Forelimb muscle (tissue), 1 donor: ENCODE measurements around the gene KERA. TPM values are rescaled to one million over a fixed set of nuclear protein-coding genes. Genes with fewer than 3 reads are reported as not detected.

Experiments used
- DNase-seq: peaks from one replicate; pipeline ENCODE4 v3.0.0-alpha.2; 2013; ENCODE audit warnings: low read depth
- polyA plus RNA-seq: library from polyadenylated mRNA; unstranded; fragments of 120-200 nt; gene quantifications from one replicate; pipeline ENCODE4 v1.2.1, GENCODE V29; 2013; ENCODE audit not compliant: insufficient read length

Gene KERA
- polyA plus RNA-seq, 1 donor = 38.1 TPM

DNA sequence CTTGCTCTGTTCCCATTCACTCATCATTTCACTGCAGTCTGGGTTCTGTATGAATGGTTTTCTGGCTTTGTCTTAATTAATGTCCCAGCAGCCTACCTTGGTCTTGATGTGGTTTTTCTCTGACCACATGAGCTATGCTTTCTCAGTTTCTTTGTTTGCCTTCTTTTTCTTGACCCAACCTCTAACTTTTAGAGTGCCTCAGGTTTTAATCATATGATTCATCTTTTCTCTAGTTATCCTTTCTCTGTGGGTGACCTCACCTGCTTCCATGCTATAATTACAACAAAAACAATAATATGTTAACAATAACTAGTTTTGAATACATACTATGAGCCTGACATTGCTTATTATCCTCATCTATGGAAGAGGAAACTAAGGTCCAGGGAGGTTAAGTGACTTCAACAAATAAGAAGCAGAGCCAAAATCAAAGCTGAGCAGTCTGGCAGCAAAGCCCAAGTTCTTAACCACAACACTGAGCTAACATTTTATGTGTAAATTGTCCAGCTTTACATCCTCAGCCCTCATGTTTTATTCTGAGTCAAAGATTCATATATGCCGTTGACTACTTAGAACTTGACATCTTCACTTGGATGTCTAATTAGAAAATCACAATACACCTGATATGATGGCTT, 48.4 kb downstream of the KERA start:
- DNase-seq = no peak

DNA sequence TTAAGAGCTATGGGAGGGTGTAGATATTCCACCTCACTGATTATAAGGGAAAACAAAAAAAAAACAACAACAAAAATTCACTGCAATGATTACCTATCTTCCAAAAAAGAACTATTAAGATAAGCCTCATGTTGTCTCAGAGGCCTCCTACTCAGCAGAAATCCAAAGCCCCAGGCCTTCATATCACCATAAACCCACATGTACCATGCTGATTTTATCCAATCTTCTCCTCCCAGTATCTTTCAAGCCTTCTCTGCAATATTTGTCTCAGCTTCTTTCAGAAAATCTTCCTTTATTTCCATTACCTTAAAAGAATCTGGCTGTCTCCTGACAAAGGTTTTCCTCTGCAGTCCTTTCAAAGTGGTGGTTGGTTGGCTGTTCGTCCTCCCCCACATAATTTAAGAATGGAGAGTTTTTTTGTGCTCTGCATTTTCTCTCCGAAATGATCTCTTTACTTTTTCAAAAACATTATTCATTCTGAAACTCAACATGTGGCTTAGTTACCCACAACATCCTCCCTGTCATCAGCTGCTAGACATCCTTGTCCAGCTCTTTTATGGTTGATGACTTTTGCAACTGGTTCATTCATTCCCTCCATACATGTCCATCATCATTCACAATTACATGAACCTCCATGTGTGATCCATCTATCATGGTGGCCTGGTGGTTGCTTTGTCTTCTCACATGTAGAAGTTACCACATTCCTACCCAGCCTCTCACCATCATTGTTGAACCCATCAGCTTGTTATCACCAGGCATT, 50.1 kb downstream of the KERA start:
- no peak for DNase-seq

DNA sequence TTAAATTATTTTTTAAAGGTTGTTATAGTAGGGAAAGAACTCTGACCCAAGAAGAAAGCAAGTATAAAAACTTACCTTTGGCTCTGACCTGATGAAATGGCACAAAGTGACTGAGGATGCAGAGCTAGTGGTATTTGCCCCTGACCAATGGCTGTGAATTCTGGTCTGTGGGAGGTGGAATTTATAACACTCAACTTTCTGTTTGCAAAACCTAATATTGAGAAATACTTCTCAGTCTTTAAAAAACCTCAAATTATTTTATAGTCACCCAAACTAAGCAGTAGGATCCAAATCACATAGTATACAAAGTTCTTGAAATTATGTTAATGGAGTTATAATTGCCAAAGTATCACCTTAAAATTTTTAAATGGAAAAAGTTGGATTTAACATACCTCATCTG, 53.0 kb downstream of the KERA start, which contains the start of gene EPYC:
EPYC (minus strand) TSS at position 101 of the 400 bp plus-strand sequence. CDS start 2,407 bp downstream, outside the sequence.
- DNase-seq = no peak

DNA sequence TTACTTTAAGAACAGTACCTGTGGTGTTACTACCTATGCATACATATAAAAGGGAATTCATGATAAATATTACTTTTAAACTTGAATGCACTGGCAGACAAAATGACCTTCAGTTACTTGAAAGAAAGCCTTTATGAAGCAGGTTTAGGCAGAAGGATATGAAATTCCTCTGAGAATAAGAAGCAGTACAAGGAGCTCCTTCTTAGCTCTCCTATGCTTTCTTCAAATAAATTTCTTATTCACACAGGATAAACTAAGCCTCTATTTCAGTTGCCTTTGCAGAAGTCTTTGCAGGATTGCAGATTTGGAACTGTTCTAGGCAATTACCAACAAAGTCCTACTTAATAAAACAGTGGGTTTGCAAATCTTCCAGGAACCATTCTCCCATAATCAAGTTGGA, 54.1 kb downstream of the KERA start:
- DNase-seq = no peak

DNA sequence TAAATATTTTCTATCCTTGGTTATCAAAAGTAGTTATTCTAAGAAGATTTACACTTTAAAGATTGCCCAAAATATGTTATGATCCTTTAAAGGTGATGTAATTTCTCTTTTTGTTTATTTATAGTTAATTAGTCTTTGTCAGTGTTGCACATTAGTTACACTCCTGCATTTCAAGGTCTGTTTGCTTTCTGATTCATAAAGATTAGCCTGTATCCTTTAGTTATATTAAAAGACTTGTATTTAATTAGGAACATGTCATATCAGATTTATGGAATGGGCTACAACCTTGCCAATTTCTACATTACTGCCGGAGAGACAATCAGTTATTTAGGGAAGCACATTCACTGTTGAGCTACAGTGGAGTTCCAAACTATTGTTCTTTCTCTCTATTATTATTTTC, 56.5 kb downstream of the KERA start:
- no peak for DNase-seq

Other genes with a start within 250 kb of the KERA start
- not detected for gene CCER1, start 102.8 kb downstream of the KERA start, polyA plus RNA-seq
- gene EPYC, start 53.1 kb downstream of the KERA start, polyA plus RNA-seq = not detected
- gene LUM, start 53.5 kb upstream of the KERA start, polyA plus RNA-seq = 507 TPM
- gene DCN, start 124.8 kb upstream of the KERA start, polyA plus RNA-seq = 1,348 TPM